Stomach smooth muscle (tissue), 2 donors: ENCODE data around the gene CEP112.

Experiments
- H3K27ac ChIP-seq: one replicate; pipeline ENCODE4 v1.7.0; 2013; ENCODE audit warnings: mild to moderate bottlenecking, low read length, inconsistent platforms
- H3K27me3 ChIP-seq, 2 donors: one replicate each; pipeline ENCODE4 v1.7.0; 2013; ENCODE audit warnings: low read length in 2 of 2; ENCODE audit not compliant: insufficient read depth in 2 of 2, control insufficient read depth in 1 of 2
- H3K36me3 ChIP-seq, 2 donors: one replicate each; pipeline ENCODE4 v1.7.0; 2013; ENCODE audit warnings: low read length in 2 of 2; ENCODE audit not compliant: control insufficient read depth in 2 of 2, insufficient read depth in 2 of 2
- H3K4me1 ChIP-seq: one replicate; pipeline ENCODE4 v1.7.0; 2013; ENCODE audit warnings: low read length; ENCODE audit not compliant: control insufficient read depth, insufficient read depth
- H3K4me3 ChIP-seq, 2 donors: one replicate each; pipeline ENCODE4 v1.7.0; 2013; ENCODE audit warnings: low read length in 2 of 2
- H3K9ac ChIP-seq, 2 donors: one replicate each; pipeline ENCODE4 v1.7.0; 2013; ENCODE audit warnings: low read length in 2 of 2, mild to moderate bottlenecking in 1 of 2
- H3K9me3 ChIP-seq, 2 donors: one replicate each; pipeline ENCODE4 v1.7.0; 2013; ENCODE audit warnings: low read length in 2 of 2; ENCODE audit not compliant: control insufficient read depth in 2 of 2
- donor health status: healthy.
- donor health status: Pancreatic carcinoma.

The CEP112 gene

GRCh38 chr17:65664266-65664665 lies 527.7 kb downstream of the CEP112 start:
- H3K27ac ChIP-seq = no peak overlapping the region
- no peaks in the 10 kb centered on the region for H3K4me1 ChIP-seq
- H3K9ac ChIP-seq = no peak overlapping the region
- no peaks in the 10 kb centered on the region for H3K27me3 ChIP-seq
- no peaks in the 10 kb centered on the region for H3K9me3 ChIP-seq
- no peak overlapping the region for H3K4me3 ChIP-seq
- H3K36me3 ChIP-seq = no peaks in the 10 kb centered on the region

DNA sequence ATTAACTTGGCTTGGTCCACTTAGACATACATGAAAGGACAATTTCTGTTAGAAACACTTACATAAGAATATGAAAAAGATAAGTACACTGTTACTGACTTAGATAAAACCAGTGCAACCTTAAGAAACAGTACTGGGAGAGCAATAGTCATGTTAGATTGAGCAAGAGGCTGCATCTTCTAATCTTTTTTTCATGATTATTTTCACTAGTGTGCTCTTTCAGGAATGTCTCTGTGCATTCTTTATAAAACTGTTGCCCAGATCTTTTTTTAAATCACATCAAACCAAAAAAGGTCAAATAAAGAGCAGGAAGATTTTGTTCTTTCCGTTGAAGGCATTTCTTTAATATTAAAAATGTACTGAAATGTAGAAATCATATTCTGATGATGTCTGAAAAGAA lies 529.7 kb downstream of the CEP112 start:
- Histone ChIP-seq H3K36me3 (no peaks in the 10 kb centered on the region), H3K4me1 (no peaks in the 10 kb centered on the region), H3K4me3 (no peak overlapping the region), H3K9me3 (no peaks in the 10 kb centered on the region), H3K9ac (no peak overlapping the region), H3K27ac (no peak overlapping the region), H3K27me3 (no peaks in the 10 kb centered on the region)

DNA sequence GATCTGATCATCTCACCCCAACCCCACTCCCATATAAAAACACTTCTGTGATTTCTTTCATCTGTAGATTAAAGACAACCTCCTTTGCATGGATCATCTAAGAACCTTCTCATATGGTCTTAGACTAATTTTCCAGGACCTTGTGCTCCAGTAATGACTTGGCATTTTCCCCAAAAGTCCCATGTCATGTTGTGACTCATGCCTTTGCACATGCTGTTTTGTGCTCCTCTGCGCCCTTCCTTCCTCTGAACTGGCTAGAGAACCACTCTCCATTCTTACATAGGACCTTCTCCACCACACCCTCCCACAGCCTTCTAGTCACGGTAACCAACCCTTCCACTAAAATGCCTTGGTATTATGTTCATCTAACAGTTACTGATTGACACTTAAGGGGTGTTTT lies 531.0 kb downstream of the CEP112 start:
- H3K4me1 ChIP-seq = no peaks in the 10 kb centered on the region
- no peak overlapping the region for H3K27ac ChIP-seq
- no peak overlapping the region for H3K4me3 ChIP-seq
- H3K9me3 ChIP-seq = no peaks in the 10 kb centered on the region
- H3K36me3 ChIP-seq = no peaks in the 10 kb centered on the region
- H3K27me3 ChIP-seq = no peaks in the 10 kb centered on the region
- H3K9ac ChIP-seq = no peak overlapping the region

DNA sequence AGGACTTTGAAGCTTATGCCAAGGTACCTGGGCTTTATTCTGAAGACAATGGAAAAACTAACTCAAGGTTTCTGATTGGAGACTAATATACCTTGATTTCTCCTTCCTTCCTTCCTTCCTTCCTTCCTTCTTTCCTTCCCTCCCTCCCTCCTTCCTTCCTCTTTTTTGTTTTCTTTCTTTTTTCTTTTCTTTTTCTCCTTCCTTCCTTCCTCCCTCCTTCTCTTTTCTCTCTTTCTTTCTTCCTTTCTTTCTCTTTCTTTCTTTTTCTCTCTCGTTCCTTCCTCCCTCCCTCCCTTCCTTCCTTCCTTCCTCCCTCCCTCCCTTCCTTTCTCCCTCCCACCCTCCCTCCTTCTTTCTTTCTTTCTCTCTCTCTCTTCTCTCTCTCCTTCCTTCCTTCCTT lies 531.9 kb downstream of the CEP112 start:
- no peak overlapping the region for H3K4me3 ChIP-seq
- H3K27me3 ChIP-seq = no peaks in the 10 kb centered on the region
- H3K27ac ChIP-seq = no peak overlapping the region
- no peaks in the 10 kb centered on the region for H3K36me3 ChIP-seq
- H3K9me3 ChIP-seq = no peaks in the 10 kb centered on the region
- no peak overlapping the region for H3K9ac ChIP-seq
- H3K4me1 ChIP-seq = no peaks in the 10 kb centered on the region

DNA sequence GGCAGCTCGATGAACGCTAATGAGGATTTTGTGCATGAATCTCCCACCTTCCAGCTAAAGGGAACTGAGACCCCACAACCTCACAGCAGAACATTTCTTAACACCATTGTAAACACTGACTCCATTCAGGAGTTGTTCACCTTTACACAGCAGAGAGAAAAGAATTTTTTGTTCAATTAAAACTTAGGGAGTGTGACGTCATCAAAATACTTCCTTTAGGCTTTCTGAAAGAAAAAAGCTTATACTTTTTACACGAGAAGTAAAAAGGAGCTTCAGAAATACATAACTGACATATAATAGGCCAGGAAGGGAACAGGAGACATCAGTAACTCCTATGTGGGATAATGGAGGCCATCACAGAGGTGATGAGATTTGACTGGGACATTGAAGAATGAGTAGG lies 532.4 kb downstream of the CEP112 start:
- Histone ChIP-seq H3K27me3 (no peaks in the 10 kb centered on the region), H3K9ac (no peak overlapping the region), H3K27ac (no peak overlapping the region), H3K4me3 (no peak overlapping the region), H3K9me3 (no peaks in the 10 kb centered on the region), H3K4me1 (no peaks in the 10 kb centered on the region), H3K36me3 (no peaks in the 10 kb centered on the region)

DNA sequence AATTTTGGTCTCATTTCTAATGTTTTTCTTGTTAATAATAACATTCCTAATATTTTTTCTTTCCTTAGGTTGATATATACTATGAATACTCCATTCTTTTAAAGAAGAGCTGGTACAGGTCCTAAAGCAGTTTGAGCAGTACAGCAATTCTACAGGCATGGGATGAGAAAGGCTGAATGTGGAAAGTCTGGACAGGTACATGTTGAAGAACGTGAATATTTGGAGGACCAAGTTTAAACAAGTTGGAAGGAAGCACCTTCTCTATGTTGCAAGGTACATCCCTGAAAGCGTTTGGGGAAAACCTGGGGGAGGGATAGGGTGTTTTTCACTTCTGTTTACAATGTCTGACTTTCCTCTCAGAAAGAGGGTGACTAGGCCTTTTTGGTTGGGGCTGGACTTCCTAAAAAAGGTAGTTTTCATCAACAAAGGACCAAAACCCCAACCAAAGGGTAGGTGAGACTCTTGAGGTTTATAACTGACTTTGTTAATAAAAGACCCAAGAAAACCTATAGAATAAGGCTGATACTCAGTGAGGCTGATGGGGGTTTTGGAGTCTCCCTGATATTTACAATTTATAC lies 534.6 kb downstream of the CEP112 start:
- H3K27ac ChIP-seq = no peak overlapping the region
- no peak overlapping the region for H3K9ac ChIP-seq
- H3K4me3 ChIP-seq = no peak overlapping the region
- no peaks in the 10 kb centered on the region for H3K4me1 ChIP-seq
- no peaks in the 10 kb centered on the region for H3K36me3 ChIP-seq
- H3K27me3 ChIP-seq = no peaks in the 10 kb centered on the region
- H3K9me3 ChIP-seq = no peaks in the 10 kb centered on the region

GRCh38 chr17:65656390-65657250 lies 535.3 kb downstream of the CEP112 start:
- Histone ChIP-seq H3K27ac (no peak overlapping the region), H3K4me3 (no peak overlapping the region), H3K9me3 (no peaks in the 10 kb centered on the region), H3K27me3 (no peaks in the 10 kb centered on the region), H3K9ac (no peak overlapping the region), H3K36me3 (no peaks in the 10 kb centered on the region), H3K4me1 (no peaks in the 10 kb centered on the region)

- no peak overlapping the region for H3K4me3 ChIP-seq
Observed at GRCh38 chr17:65655706-65656105, 536.2 kb downstream of the CEP112 start.

DNA sequence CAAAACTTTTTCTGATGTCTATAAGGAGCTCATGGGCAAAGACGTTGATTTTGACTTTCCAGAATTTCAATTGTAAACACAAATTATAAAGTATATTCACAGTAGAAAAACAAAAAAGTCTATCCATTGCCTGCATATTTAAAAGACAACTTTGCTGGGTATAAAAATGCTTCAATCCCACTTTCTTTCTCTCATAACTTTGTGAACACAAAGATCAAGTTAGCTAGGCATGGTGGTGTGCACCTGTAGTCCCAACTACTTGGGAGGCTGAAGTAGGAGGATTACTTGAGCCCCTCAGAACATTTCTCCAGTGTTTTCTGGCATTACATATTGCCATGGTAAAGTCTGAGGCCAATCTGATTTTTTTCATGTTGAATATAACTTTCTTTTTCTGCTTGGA lies 547.4 kb downstream of the CEP112 start:
- no peak overlapping the region for H3K4me3 ChIP-seq
- no peak overlapping the region for H3K9ac ChIP-seq
- no peaks in the 10 kb centered on the region for H3K4me1 ChIP-seq
- H3K27me3 ChIP-seq = no peaks in the 10 kb centered on the region
- no peaks in the 10 kb centered on the region for H3K36me3 ChIP-seq
- H3K27ac ChIP-seq = no peak overlapping the region
- H3K9me3 ChIP-seq = peaks cover 0 to 7% of the 10 kb centered on the region in 2 donors

More at GRCh38 chr17:65655706-65656105, 536.2 kb downstream of the CEP112 start:
- no peaks in the 10 kb centered on the region for H3K9me3 ChIP-seq
- H3K27ac ChIP-seq = no peak overlapping the region
- no peaks in the 10 kb centered on the region for H3K36me3 ChIP-seq
- H3K9ac ChIP-seq = no peak overlapping the region
- no peaks in the 10 kb centered on the region for H3K27me3 ChIP-seq
- no peaks in the 10 kb centered on the region for H3K4me1 ChIP-seq

- no peak overlapping the region for H3K4me3 ChIP-seq
- peaks cover 2% of the 10 kb centered on the region for H3K4me1 ChIP-seq
- H3K27ac ChIP-seq = no peak overlapping the region
- no peaks in the 10 kb centered on the region for H3K27me3 ChIP-seq
- H3K36me3 ChIP-seq = no peaks in the 10 kb centered on the region
- no peaks in the 10 kb centered on the region for H3K9me3 ChIP-seq
- no peak overlapping the region for H3K9ac ChIP-seq
Observed at GRCh38 chr17:65638221-65638975, 553.5 kb downstream of the CEP112 start.
